GM19239 (cell line): ENCODE measurements around the gene MTFP1.
"Not testable (repeated sequence)": the region's sequence is repeated elsewhere in the genome, so short reads cannot be mapped to it uniquely, and the experiment has no call there.

Experiments
- DNase-seq: peaks from one replicate; pipeline ENCODE4 v3.0.0; 2011; ENCODE audit warnings: low spot score; ENCODE audit not compliant: insufficient read length
- FAIRE-seq: peaks from 2 replicates; lab custom pipeline; 2011; peaks lifted over from hg19 to GRCh38; lab: Jason Lieb, UNC

MTFP1 gene

DNA sequence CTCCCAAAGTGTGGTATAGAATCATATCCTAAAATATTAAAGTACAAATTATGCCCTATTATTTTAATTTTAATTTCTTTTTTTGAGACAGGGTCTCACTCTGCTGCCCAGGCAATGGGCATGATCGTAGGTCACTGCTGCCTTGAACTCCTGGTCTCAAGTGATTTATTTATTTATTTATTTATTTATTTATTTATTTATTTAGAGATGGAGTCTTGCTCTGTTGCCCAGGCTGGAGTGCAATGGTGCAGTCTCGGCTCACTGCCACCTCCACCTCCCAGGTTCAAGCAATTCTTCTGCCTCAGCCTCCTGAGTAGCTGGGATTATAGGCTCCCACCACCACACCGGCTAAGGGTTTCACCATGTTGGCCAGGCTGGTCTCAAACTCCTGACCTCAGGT is 24.5 kb upstream of the MTFP1 start:
- not testable (repeated sequence) for DNase-seq, FAIRE-seq

DNA sequence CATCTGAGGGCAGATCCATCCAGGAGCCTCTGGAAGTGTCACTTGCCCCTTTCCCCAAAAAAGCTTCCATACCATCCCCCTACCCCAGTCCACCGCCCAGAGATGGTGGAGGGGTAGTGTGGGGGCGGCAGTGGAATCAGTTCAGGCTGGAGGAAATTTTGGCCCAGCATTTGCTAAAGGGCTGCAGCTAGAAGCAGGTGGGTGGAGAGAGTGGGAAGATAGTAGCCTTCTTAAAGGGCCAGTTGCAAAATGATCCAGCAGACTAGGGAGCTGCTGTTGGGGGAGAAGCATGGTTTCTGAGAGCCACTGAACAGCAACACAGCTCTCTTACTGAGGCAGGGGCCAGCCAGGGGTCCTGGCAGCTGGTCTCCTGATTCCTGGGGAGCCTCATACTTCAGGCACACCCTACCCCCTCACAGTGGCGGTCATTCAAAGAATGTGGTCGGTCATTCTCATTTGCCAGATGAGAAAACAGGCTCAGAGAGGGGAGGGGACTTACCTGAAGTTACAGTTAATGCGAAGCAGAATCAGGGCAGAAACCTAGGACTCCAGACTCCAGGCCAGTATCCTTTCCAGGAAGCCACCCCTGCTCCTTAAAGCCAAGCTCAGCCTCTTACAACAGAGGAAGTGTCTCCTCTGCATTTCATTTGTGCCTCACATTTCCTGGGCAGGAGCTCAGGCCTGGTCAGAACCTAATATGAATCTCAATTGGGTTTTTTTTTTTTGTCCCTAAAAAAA is 23.4 kb upstream of the MTFP1 start:
- FAIRE-seq (no peak), DNase-seq (no peak)

DNA sequence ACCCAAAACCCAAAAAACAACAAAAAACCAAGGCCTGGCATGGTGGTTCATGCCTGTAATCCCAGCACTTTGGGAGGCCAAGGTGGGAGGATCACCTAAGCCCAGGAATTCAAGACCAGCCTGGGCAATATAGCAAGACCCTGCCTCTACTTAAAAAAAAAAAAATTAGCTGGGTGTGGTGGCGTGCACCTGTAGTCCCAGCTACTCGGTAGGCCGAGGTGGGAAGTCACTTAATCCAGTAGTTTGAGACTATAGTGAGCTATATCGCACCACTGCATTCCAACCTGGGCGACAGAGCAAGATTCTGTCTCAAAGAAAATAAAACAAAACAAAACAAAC is 22.8 kb upstream of the MTFP1 start:
- not testable (repeated sequence) for FAIRE-seq, DNase-seq

DNA sequence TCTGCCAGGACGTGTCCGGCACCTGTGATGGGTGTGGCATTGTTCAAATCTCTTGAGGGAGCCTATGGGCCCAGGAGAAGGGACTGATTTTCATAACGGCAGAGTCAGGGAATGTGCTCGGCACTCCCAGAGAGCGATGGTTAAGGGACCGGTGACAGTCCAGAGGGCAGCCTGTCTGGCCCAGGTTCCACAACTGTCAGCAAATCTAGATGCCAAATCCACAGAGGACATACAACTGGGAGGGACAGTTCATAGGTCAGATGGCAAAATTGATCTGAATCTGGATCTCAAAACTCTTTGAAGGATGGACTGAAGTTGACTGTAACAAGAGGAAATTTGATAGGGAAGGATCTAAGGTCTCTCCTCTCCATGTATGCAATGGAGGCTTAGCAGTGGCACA is 21.3 kb upstream of the MTFP1 start:
- FAIRE-seq (no peak), DNase-seq (no peak)

DNA sequence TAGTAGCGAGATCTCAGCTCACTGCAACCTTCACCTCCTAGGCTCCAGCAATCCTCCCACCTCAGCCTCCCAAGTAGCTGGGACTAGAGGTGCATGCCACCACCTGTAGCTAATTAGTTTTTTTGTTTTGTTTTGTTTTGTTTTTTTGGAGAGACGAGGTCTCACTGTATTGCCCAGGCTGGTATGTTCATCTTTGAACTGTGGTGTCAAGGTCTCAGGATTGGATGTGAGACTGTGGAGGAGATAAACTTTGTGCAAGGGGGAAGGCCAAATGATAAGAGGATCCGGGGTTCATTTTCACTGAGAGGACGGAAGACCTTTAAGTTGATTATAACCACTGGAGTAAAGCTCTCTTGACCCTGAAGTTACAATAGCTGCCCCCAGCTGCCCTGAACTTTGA is 19.8 kb upstream of the MTFP1 start:
- no peak for FAIRE-seq
- no peak for DNase-seq

DNA sequence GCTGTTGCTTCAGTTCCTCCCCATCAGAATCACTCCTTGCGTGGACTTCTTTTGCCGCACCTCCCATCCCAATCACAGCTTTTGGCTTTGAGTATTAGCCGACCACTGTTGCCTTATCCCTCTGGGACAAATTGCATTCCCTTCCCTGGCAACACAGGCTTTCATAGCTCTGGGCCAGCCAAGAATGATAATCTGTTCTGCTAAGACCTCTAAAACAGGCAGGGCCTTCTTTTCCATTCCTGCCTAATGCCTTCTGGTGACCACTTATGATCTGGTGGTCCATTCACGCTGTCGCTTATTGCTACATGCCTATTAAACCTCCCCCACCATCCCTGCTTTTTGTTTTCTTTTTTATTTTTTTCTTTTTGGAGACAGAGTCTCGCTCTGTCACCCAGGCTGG is 19.2 kb upstream of the MTFP1 start:
- FAIRE-seq (no peak), DNase-seq (no peak)

DNA sequence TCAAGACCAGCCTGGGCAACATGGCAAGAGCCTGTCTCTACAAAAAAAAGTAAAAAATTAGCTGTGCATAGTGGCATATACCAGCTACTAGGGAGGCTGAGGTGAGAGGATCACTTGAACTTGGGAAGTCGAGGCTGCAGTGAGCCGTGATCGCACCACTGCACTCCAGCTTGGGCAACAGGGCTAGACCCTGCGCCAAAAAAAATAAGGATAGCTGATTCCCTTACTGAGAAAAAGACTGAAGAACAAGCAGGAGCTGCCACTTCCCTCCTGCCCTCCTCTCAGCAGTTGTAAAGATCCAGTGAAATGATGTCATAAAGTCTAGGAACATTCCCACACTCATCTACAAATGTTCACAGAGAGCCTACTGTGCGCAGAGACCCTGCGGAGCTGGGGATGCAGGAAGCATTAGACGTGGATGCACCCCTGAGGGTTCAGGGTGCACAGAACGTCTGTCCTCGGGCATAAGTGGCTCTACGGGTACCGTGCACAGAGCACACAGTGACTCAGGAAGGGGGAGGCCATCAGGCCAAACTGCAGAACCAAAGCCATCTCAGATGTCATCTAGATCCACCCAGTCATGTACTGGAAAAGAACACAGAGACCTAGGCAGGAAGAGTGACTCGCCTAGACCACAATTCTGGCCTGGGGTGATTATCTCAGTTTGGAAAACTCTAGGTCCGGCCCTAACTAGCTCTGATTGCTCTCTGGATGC is 17.0 kb upstream of the MTFP1 start:
- FAIRE-seq (no peak), DNase-seq (no peak)

DNA sequence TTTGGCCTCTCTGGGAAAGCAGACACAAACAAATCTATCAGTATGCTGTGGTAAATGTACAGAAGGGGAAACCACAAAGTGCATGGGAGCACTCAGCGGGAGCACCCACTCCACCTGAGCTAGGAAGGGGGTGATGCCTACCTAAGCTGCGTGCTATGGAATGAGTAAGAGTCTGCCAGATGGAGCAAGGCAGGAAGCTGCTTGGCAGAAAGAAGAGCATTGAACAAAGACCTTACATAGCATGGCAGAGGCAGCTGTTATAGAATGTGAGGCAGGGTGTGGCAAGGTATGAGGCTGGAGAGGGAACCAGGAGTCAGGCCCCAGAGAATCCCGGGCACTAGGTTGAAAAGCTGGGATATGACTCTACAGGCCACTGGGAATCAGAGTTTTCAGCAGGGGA is 13.8 kb upstream of the MTFP1 start:
- DNase-seq (no peak), FAIRE-seq (no peak)

DNA sequence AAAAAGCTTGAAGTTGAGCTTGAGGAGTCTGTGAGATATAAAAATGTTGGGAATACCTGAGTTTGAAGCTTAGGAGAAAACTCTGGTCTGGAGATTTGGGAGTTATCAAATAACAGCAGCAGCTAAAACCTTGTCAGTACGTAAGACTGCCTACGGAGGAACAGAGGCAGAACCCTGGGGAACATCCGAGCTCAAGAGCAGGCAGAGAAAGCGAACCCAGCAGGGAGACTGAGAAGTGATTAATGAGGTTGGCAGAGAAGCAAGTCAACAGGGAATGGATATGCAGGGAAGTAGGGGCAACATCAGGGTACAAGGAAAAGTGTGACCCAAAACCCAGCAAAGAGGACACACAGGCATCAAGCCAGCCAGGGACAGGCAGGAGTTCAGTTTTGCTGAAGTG is 12.6 kb upstream of the MTFP1 start:
- FAIRE-seq: no peak
- DNase-seq: no peak

DNA sequence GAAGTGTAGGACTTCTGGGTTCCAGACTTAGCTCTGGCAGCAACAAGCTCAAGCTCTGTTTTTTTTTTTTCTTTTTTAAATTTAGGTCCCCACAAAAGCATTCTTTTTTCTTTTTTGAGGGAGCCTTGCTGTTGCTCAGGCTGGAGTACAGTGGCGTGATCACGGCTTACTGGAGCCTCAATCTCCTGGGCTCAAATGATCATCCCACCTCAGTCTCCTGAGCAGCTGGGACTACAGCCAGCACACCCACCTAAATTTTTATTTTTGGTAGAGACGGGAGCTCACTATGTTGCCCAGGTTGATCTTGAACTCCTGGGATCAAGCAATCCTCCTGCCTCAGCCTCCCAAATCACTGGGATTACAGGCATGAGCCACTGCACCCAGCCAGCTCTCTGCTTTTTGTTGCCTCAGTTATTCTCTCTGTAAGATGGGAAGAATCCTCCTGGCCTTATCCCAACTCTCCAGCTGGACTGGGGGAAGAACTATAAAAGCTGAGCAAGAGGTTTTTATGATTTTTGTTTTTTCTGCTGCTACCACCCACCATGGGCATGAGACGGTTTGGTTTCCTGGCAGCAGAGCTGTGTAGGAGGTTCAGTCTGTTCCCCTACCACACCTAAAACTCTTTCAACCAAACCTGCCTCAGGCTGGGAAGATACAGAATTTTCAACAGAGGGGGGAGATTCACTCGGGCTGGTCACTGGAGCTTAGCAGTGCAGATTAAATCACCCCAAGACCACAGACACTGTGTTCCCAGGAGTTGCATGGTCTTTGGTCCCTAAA is 11.6 kb upstream of the MTFP1 start:
- no peak for DNase-seq
- FAIRE-seq: no peak

DNA sequence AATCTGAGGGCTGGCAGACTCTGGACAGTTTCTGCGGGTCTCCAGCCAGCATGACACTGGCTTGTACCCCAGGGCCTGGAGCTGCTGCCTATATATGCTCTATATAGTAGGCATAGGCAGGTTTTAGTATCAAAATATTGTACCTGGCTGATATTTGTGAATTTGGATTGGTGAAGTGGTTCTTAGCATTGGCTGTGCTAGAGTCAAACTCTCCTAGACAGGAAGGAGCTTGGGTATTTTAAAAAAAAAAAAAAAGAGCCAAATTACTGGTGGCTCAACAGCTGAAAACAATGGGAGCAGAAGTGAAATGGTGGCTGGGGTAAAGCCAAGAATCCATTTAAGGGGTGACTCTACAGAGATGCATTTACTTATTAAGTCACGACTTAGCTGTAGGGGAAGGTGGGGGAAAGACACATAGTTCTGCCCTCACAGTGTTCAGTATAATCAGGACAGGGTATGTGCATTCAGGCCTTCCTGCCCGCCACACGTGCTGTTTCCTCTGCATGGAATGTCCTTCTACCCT is 11.0 kb upstream of the MTFP1 start:
- FAIRE-seq: no peak

DNA sequence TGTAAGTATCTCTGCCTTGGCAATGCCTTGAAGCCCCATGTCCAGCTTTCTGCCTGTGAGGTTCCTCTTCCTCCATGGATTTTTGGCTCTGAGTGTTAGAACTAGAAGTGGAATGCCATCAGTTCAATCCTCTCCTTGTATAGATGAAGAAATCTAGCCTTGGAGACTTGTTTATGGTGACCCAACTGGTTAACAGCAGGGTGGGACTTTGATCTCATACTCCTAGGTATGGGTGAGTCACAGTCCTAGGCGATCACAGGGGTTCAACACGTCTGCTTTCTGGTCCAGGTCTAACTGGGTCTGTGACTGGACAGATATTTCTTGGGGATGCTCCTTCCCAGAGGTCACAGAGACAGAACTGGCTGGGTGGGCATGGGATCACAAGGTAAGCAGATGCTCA is 9.2 kb upstream of the MTFP1 start:
- FAIRE-seq (no peak), DNase-seq (no peak)

More for the DNA sequence above, 11.0 kb upstream of the MTFP1 start:
- DNase-seq: no peak

DNA sequence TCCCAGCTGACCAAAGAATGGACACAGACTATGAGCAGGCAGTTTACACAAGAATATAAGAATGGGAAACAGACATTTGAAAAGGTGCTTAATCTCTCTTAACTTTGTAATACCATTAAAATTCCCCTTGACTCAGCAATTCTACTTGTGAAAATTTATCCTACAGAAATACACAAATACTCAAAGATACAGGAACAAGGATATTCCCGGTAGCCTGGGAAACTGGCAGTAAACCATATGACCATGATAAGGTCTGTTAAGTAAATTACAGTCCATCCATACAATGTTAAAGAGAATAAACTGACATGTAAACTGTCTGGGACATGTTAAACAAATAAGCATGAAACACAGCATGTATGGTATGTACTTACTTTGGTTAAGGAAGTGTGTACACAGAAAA is 8.7 kb upstream of the MTFP1 start:
- DNase-seq (no peak), FAIRE-seq (no peak)

DNA sequence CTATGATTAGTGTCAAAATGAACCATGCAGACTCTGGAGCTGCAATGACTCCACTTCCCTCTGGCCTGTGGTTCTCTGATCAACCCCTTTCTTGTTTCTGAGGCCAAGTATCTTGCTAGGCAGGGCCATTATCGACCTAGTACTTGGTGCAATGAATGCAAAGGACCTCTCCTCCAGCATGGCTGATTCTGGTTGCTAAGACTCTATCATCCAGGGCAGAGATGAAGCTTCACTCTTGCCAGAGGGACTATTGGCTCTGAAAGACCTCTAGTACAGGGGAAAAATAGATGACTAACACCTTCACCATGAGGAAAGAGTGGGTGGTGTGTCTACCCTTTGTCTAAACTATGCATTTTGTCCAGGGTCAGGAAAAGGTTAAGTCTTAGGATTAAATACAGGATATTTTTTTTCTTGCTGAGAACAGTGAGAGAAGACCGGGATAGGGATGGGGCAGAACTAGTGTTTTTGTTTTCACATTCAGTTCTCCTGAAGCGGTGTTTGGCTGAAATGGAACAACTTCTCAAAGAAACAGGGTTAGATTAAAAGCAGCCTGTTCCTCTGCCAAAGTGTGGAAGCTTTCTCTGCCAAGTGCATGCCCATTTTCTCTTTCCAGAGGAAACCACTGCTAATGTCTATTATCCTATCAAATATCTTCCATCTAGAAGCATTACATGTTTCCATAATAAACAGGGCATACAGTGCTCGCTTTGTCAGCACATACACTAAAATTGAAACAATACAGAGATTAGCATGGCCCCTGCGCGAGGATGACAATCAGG is 5.0 kb upstream of the MTFP1 start:
- FAIRE-seq: no peak
- DNase-seq: no peak

DNA sequence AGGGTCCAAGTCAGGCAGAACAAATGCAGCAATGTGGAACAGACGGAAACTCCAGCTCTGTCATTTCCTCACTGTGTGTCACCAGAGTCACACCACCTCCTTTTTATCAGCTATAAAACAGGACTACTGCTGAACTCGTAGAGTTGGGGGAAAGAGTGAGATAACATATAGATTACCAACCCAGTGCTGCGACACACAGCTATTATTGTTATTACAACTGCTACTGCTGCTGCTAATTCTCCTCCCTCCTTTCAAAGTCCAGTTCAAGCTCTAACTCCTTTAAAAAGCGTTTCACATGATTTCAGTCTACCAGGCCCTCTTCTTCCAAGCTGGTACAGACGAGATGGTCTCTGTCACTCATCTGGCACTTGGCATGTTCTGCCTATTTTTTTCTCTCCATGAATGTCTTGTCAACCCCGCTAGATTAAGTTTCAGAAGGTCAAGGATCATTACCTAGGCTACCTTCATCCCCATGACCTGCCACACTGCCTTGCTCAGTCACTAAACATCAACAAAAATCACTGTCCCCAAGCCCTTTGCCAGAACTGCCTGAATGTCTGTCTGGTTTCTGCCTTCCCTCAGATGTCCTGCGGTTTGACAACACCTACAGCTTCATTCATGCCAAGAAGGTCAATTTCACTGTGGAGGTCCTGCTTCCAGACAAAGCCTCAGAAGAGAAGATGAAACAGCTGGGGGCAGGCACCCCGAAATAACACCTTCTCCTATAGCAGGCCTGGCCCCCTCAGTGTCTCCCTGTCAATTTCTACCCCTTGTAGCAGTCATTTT is 3.7 kb upstream of the MTFP1 start:
- DNase-seq (no peak), FAIRE-seq (no peak)

DNA sequence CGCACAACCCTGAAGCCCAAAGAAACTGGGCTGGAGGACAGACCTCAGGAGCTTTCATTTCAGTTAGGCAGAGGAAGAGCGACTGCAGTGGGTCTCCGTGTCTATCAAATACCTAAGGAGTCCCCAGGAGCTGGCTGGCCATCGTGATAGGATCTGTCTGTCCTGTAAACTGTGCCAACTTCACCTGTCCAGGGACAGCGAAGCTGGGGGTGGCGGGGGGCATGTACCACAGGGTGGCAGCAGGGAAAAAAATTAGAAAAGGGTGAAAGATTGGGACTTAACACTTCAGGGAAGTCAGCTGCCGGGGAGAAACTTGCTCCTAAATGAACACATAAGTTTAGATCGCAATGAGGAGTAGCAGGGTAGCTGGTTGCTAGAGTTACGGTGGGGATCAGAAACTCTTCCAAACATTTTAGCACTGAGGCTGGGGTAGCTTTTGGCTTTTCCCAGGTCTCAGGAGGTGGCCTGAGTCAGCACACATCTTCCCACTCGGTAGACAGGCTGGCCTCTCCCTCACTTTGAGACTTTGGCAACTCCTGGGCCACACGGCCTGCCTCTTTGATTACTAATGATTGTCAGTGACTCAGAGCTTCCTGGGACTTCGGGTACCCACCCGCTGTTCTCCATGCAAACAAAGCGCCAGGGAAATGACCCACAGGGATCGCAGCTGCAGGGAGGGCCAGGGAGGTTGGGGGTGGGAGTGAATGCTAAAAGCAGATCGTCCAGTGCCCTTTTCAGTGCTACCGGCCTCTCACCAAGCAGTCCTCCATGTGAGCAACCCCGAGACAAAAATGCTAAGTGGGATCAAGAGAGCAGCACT is 2.9 kb upstream of the MTFP1 start:
- DNase-seq: no peak
- FAIRE-seq: no peak

DNA sequence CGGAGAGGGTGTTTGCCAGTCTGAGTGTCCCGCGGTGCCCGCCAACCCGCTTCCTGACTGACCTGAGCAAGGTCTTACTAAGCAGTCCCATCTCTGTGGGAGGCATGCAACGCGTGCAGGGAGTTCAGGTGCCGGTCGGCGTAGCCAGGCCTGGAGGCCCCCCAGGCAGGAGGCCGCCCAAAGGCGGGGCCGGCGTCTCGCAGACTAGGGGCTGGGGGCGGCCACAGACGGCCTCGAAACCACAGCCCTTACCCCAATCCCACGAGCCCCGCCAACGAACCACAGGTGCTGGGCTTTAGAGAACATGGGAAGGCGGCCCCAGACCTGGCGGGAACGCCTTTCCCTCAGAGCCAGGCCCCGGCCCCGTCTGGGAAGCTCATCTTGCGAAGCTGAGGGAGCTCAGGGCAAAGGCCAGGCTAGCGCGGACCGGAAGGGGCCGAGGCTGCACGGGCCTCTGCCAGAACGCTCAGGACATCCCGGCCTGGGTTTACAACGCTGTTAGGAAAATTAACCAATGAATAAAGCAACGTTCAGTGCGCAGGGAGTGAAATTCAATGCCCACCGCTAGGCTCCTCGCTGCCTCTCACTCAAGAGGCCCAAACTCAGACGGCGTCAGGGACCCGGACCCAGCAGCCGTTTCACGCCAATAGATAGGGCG is 2.1 kb upstream of the MTFP1 start:
- DNase-seq (no peak), FAIRE-seq (no peak)

DNA sequence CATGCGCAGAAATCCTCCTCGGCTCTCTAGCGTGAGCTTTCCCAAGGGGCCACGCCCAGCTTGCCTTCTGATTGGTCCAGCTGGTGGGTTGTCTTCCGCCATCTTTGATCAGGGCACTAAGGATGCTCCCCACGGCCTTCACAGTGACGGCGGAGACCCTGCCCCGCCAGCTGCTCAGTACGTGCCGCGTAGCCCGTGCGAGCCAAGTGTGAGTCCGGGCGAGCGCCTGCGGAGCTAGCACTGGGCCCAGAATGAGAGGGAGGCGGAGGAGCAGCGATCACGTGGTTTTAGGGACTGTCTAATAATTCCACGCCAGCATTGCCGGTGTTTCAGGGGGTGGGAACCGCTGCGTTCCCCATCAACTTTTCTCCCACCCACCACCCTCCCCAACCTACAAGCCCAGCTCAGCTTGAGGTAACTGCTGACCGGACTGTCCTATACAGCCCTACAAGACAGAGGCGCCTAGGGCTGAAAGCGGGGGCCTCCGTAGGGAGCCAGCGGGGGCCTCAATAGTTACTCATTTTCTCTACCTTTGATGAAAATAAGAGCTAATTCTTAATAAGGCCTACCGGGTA is 1.5 kb upstream of the MTFP1 start:
- FAIRE-seq (peak; percentile 97), DNase-seq (peak; percentile 84)
